Prostate gland (tissue), 2 donors: ENCODE data around the gene MLC1. TPM values are rescaled to one million over a fixed set of nuclear protein-coding genes. Genes with fewer than 3 reads are reported as not detected.

Experiments used
- DNase-seq: peaks from one replicate; pipeline ENCODE4 v3.0.0-alpha.2; 2019; ENCODE audit warnings: low spot score
- H3K27ac ChIP-seq, 2 donors: fragments of 200-600 bp; sonication (generic); 2 replicates each; pipeline ENCODE4 v1.5.1; 2017 to 2019
- H3K27me3 ChIP-seq: fragments of 200-600 bp; sonication (generic); replicated peaks from 2 replicates; pipeline ENCODE4 v1.5.1; 2019; ENCODE audit not compliant: insufficient read depth
- H3K36me3 ChIP-seq, 2 donors: fragments of 200-600 bp; sonication (generic); 1 replicate in 1 of 2; 2 replicates in 1 of 2; pipeline versions ENCODE4 v1.5.1 to v1.8.1; 2017 to 2019
- H3K4me1 ChIP-seq: fragments of 200-600 bp; sonication (generic); replicated peaks from 2 replicates; pipeline ENCODE4 v1.5.1; 2019
- H3K4me3 ChIP-seq, 2 donors: fragments of 200-600 bp; sonication (generic); 2 replicates each; pipeline ENCODE4 v1.5.1; 2017 to 2019
- H3K9me3 ChIP-seq: fragments of 200-600 bp; sonication (generic); 2 replicates; pipeline ENCODE4 v1.5.1; 2017
- POLR2A ChIP-seq: fragments of 450-650 bp; IDR thresholded peaks from one replicate; pipeline ENCODE4 v1.6.1; 2016; ENCODE audit warnings: antibody characterized with exemption, mild to moderate bottlenecking
- POLR2AphosphoS5 ChIP-seq: sonication (generic); formaldehyde crosslinking; IDR thresholded peaks from one replicate; pipeline ENCODE4 v1.6.1; 2017; ENCODE audit warnings: antibody characterized with exemption
- WGBS: methylation state at CpG from one replicate; pipeline ENCODE4 v1.1.5; 2018; 5-methylcytosine and 5-hydroxymethylcytosine counted together
- intact Hi-C: fragments of 100-400 bp; cut with DNase I; formaldehyde crosslinking; loops from one replicate; pipeline ENCODE4 v1.14.2; 2022
- total RNA-seq, 2 donors: library from RNA; depleted of rRNA; stranded (reverse); fragments of >200 nt; gene quantifications; one replicate each; pipeline ENCODE4 v1.1.0, GENCODE V29; 2016
- TF ChIP-seq, protein P1 (sequence below), 4 experiments: fragments of 200-600 bp in 2 of 4; fragments of 450-650 bp in 2 of 4; sonication (generic) in 2 of 4; IDR thresholded peaks; 1 replicate in 3 of 4; 2 replicates in 1 of 4; pipeline ENCODE4 v1.5.1; 2016 to 2019; ENCODE audit warnings: antibody characterized with exemption in 4 of 4, mild to moderate bottlenecking in 2 of 4, moderate library complexity in 2 of 4

Gene MLC1
- total RNA-seq, 2 donors from 2014 or later, result 0.68 to 1.1 TPM

- H3K4me1 ChIP-seq, result no peaks in the 10 kb centered on the region
- H3K27me3 ChIP-seq, result peaks cover 6% of the 10 kb centered on the region
- no peaks in the 10 kb centered on the region for H3K36me3 ChIP-seq
- intact Hi-C loops, result loop anchor here (10.0 kb wide), 1 partner anchor 53 kb away; no protein-coding TSS in a partner anchor
- DNase-seq, result no peak
- H3K27ac ChIP-seq, result no peak overlapping the region
- H3K9me3 ChIP-seq, result no peaks in the 10 kb centered on the region
- TF ChIP-seq POLR2A (no peak), POLR2AphosphoS5 (no peak)
- TF ChIP-seq, protein P1, sequence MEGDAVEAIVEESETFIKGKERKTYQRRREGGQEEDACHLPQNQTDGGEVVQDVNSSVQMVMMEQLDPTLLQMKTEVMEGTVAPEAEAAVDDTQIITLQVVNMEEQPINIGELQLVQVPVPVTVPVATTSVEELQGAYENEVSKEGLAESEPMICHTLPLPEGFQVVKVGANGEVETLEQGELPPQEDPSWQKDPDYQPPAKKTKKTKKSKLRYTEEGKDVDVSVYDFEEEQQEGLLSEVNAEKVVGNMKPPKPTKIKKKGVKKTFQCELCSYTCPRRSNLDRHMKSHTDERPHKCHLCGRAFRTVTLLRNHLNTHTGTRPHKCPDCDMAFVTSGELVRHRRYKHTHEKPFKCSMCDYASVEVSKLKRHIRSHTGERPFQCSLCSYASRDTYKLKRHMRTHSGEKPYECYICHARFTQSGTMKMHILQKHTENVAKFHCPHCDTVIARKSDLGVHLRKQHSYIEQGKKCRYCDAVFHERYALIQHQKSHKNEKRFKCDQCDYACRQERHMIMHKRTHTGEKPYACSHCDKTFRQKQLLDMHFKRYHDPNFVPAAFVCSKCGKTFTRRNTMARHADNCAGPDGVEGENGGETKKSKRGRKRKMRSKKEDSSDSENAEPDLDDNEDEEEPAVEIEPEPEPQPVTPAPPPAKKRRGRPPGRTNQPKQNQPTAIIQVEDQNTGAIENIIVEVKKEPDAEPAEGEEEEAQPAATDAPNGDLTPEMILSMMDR (IDR thresholded peaks at IDR 0.05), result no peak
- 93% methylated on average over 25 of the region's 27 CpGs for WGBS
- H3K4me3 ChIP-seq, result no peak overlapping the region
These were observed 3.6 kb downstream of the MLC1 start for GRCh38 chr22:50081426-50082196.

DNA sequence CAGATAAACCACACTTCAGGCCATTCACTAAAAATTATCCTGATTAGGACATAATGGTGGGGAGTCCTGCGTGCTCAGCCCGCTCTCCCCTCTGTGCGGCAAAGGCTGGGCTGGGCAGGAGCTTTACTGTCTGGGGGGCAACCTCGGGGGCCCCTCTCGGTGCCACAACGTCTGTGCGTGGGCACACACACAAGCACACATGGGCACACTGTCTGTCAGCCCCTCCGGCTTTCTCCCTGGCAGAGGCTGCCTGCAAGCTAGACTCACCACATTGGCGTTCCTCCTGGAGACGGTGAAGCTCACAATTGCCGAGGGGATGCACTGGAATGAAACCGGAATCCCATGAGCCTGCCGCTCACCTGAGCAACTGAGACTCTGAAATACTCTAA lies 5.2 kb downstream of the MLC1 start:
- 78% methylated on average over 13 of the region's 13 CpGs for WGBS

DNA sequence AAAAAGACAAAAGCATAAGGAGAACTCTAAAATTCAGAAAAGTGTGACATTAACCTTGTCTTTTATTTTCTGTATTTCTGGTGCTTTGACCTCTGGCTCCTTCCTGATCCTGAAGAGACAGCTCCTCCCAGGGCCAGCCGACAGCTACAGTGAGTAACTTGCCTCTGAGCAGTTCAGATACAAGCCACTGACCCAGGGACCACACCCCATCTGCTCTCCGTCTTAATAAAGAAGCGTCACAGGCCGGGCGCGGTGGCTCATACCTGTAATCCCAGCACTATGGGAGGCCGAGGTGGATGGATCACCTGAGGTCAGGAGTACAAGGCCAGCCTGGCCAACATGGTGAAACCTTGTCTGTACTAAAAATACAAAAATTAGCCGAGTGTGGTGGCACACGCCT lies 6.5 kb downstream of the MLC1 start:
- H3K4me1 ChIP-seq, result no peaks in the 10 kb centered on the region
- H3K36me3 ChIP-seq, result no peaks in the 10 kb centered on the region
- H3K27ac ChIP-seq, result no peak overlapping the region
- TF ChIP-seq, protein P1 (IDR thresholded peaks at IDR 0.05), result no peak
- TF ChIP-seq POLR2AphosphoS5 (no peak), POLR2A (no peak)
- H3K9me3 ChIP-seq, result no peaks in the 10 kb centered on the region
- intact Hi-C loops, result no loop called here
- H3K27me3 ChIP-seq, result peaks cover 2% of the 10 kb centered on the region
- DNase-seq, result no peak
- 87% methylated on average over 9 of the region's 9 CpGs for whole genome bisulfite sequencing
- H3K4me3 ChIP-seq, result no peak overlapping the region

More for the DNA sequence above, 5.2 kb downstream of the MLC1 start:
- intact Hi-C loops, result loop anchor here (10.0 kb wide), 1 partner anchor 55 kb away; no protein-coding TSS in a partner anchor
- H3K4me1 ChIP-seq, result no peaks in the 10 kb centered on the region
- H3K27me3 ChIP-seq, result peaks cover 6% of the 10 kb centered on the region
- no peak overlapping the region for H3K27ac ChIP-seq
- H3K9me3 ChIP-seq, result no peaks in the 10 kb centered on the region
- no peak overlapping the region for H3K4me3 ChIP-seq
- DNase-seq, result no peak
- no peak for TF ChIP-seq POLR2AphosphoS5
- TF ChIP-seq, protein P1 (IDR thresholded peaks at IDR 0.05), result no peak
- H3K36me3 ChIP-seq, result no peaks in the 10 kb centered on the region

- Histone ChIP-seq H3K36me3 (no peaks in the 10 kb centered on the region), H3K27me3 (no peaks in the 10 kb centered on the region), H3K4me3 (no peak overlapping the region), H3K27ac (no peak overlapping the region), H3K4me1 (no peaks in the 10 kb centered on the region), H3K9me3 (no peaks in the 10 kb centered on the region)
- no peak for DNase-seq
- intact Hi-C loops, result no loop called here
- 95% methylated on average over 13 of the region's 13 CpGs for WGBS
- TF ChIP-seq POLR2A (no peak), POLR2AphosphoS5 (no peak)
- TF ChIP-seq, protein P1 (IDR thresholded peaks at IDR 0.05), result no peak
These were observed 7.0 kb downstream of the MLC1 start for GRCh38 chr22:50078246-50078645.
